HuH-7.5 (cell line): ENCODE data around the gene PADI2.

Experiments used
- DNase-seq: peaks from one replicate; pipeline ENCODE4 v3.0.0; 2011; ENCODE audit warnings: low spot score

The PADI2 gene

GRCh38 chr1:17112496-17113236 is 6.6 kb downstream of the PADI2 start:
- no peak for DNase-seq

- no peak for DNase-seq
Observed at GRCh38 chr1:17112076-17112475, 7.2 kb downstream of the PADI2 start.

GRCh38 chr1:17110555-17110926 is 8.7 kb downstream of the PADI2 start:
- DNase-seq, result no peak

- no peak for DNase-seq
Observed at GRCh38 chr1:17109892-17110554, 9.2 kb downstream of the PADI2 start.

GRCh38 chr1:17108786-17109185 is 10.5 kb downstream of the PADI2 start:
- no peak for DNase-seq

GRCh38 chr1:17108360-17108759 is 10.9 kb downstream of the PADI2 start:
- no peak for DNase-seq

GRCh38 chr1:17104782-17105181 is 14.5 kb downstream of the PADI2 start:
- no peak for DNase-seq

- DNase-seq, result no peak
Observed at GRCh38 chr1:17102232-17102631, 17.0 kb downstream of the PADI2 start.

GRCh38 chr1:17101261-17101660 is 18.0 kb downstream of the PADI2 start:
- DNase-seq, result no peak

GRCh38 chr1:17099616-17100340 is 19.5 kb downstream of the PADI2 start:
- no peak for DNase-seq

- DNase-seq, result no peak
Observed at GRCh38 chr1:17098446-17099317, 20.6 kb downstream of the PADI2 start.

GRCh38 chr1:17097787-17098186 is 21.5 kb downstream of the PADI2 start:
- no peak for DNase-seq

- DNase-seq, result no peak
Observed at GRCh38 chr1:17097147-17097546, 22.1 kb downstream of the PADI2 start.

GRCh38 chr1:17096584-17096983 is 22.7 kb downstream of the PADI2 start:
- DNase-seq, result no peak

GRCh38 chr1:17095141-17095540 is 24.1 kb downstream of the PADI2 start:
- DNase-seq, result no peak

GRCh38 chr1:17094664-17095063 is 24.6 kb downstream of the PADI2 start:
- DNase-seq, result no peak

- no peak for DNase-seq
Observed at GRCh38 chr1:17093822-17094393, 25.3 kb downstream of the PADI2 start.

GRCh38 chr1:17091252-17091651 is 28.0 kb downstream of the PADI2 start:
- no peak for DNase-seq

GRCh38 chr1:17089506-17089905 is 29.7 kb downstream of the PADI2 start:
- DNase-seq, result no peak

- no peak for DNase-seq
Observed at GRCh38 chr1:17086751-17087150, 32.5 kb downstream of the PADI2 start.

GRCh38 chr1:17084787-17085186 is 34.5 kb downstream of the PADI2 start:
- DNase-seq, result no peak

GRCh38 chr1:17082761-17083160 is 36.5 kb downstream of the PADI2 start:
- no peak for DNase-seq
